HL-60 (cell line): ENCODE data around the gene KLK6.

Source experiments
- DNase-seq, 2 experiments: peaks; one replicate each; pipeline ENCODE4 v3.0.0-alpha.2; 2010 to 2020; ENCODE audit warnings: low read depth in 1 of 2, low spot score in 1 of 2
- H3K27ac ChIP-seq: fragments of 250-450 bp; sonication (Bioruptor Pico); replicated peaks from 2 replicates; pipeline ENCODE4 v1.5.1; 2020; ENCODE audit warnings: mild to moderate bottlenecking, moderate library complexity
- H3K27me3 ChIP-seq: fragments of 250-450 bp; sonication (Bioruptor Pico); 2 replicates; pipeline ENCODE4 v1.5.1; 2021; ENCODE audit warnings: mild to moderate bottlenecking, moderate library complexity; ENCODE audit not compliant: insufficient read depth, poor library complexity, severe bottlenecking
- H3K4me3 ChIP-seq: replicated peaks from 2 replicates; pipeline ENCODE4 v1.5.1; 2011; ENCODE audit warnings: mild to moderate bottlenecking, control low read depth, low read length; ENCODE audit not compliant: insufficient read depth
- CTCF ChIP-seq: IDR thresholded peaks from one replicate; pipeline ENCODE4 v1.5.1; 2011; ENCODE audit warnings: low read length, control low read depth, inconsistent platforms; ENCODE audit not compliant: insufficient read depth
- GABPA ChIP-seq: IDR thresholded peaks from 2 replicates; pipeline ENCODE4 v1.6.1; 2012; ENCODE audit warnings: low read depth
- POLR2AphosphoS5 ChIP-seq: IDR thresholded peaks from 2 replicates; pipeline ENCODE4 v1.6.1; 2012; ENCODE audit warnings: low read depth
- REST ChIP-seq: IDR thresholded peaks from 2 replicates; pipeline ENCODE4 v1.6.1; 2012; ENCODE audit warnings: low read depth; ENCODE audit not compliant: insufficient replicate concordance
- SPI1 ChIP-seq: IDR thresholded peaks from 2 replicates; pipeline ENCODE4 v1.6.1; 2012; ENCODE audit warnings: low read depth, mild to moderate bottlenecking, borderline replicate concordance

Gene KLK6

GRCh38 chr19:50912102-50912599 lies 57.2 kb downstream of the KLK6 start:
- DNase-seq, result no peak
- no peak overlapping the region for H3K27ac ChIP-seq
- H3K4me3 ChIP-seq, result no peak overlapping the region
- TF ChIP-seq GABPA, result no peak
- TF ChIP-seq REST, result no peak
- no peak for TF ChIP-seq CTCF
- no peak for TF ChIP-seq POLR2AphosphoS5
- TF ChIP-seq SPI1, result no peak
- peaks cover 38% of the 10 kb centered on the region for H3K27me3 ChIP-seq

GRCh38 chr19:50911206-50912101 lies 57.9 kb downstream of the KLK6 start, which contains the start of gene KLK4:
TSS of gene KLK4 (minus strand) at chr19:50911395. CDS start at chr19:50910738, 657 bp downstream.
- TF ChIP-seq CTCF (no peak), GABPA (no peak), REST (no peak), SPI1 (no peak)
- H3K4me3 ChIP-seq, result no peak within 1 kb of the TSS
- no peak within 1 kb of the TSS for H3K27ac ChIP-seq
- DNase-seq, result no peak
- H3K27me3 ChIP-seq, result peaks cover 38% of the 10 kb centered on the region

- H3K27me3 ChIP-seq, result peaks cover 38% of the 10 kb centered on the region
- no peak overlapping the region for H3K27ac ChIP-seq
- no peak for DNase-seq
- no peak for TF ChIP-seq CTCF
- no peak for TF ChIP-seq SPI1
- no peak for TF ChIP-seq REST
- H3K4me3 ChIP-seq, result no peak overlapping the region
Observed at GRCh38 chr19:50910722-50911121, 58.7 kb downstream of the KLK6 start.
